Esophagus (tissue), 2 donors: Measurements from ENCODE around the gene ARHGAP42. TPM values are rescaled to one million over a fixed set of nuclear protein-coding genes. Genes with fewer than 3 reads are reported as not detected.

Experiments
- H3K27ac ChIP-seq, 2 donors: one replicate each; pipeline ENCODE4 v1.5.1; 2013; ENCODE audit warnings: low read depth in 2 of 2, mild to moderate bottlenecking in 2 of 2, inconsistent platforms in 1 of 2, low read length in 1 of 2, moderate library complexity in 1 of 2
- H3K27me3 ChIP-seq, 2 donors: one replicate each; pipeline ENCODE4 v1.6.1; 2013; ENCODE audit warnings: low read length in 2 of 2, control low read depth in 1 of 2, mild to moderate bottlenecking in 1 of 2; ENCODE audit not compliant: insufficient read depth in 2 of 2, control insufficient read depth in 1 of 2
- H3K36me3 ChIP-seq, 2 donors: one replicate each; pipeline ENCODE4 v1.6.1; 2013; ENCODE audit warnings: low read length in 1 of 2; ENCODE audit not compliant: control insufficient read depth in 2 of 2, insufficient read depth in 2 of 2
- H3K4me1 ChIP-seq, 2 donors: one replicate each; pipeline ENCODE4 v1.6.1; 2013; ENCODE audit warnings: low read length in 1 of 2; ENCODE audit not compliant: control insufficient read depth in 2 of 2, insufficient read depth in 2 of 2
- H3K4me3 ChIP-seq, 2 donors: one replicate each; pipeline ENCODE4 v1.5.1; 2013; ENCODE audit warnings: low read length in 2 of 2, mild to moderate bottlenecking in 2 of 2, low read depth in 1 of 2, moderate library complexity in 1 of 2
- H3K9me3 ChIP-seq, 2 donors: one replicate each; pipeline ENCODE4 v1.6.1; 2013; ENCODE audit warnings: mild to moderate bottlenecking in 2 of 2, low read depth in 1 of 2, low read length in 1 of 2, moderate library complexity in 1 of 2; ENCODE audit not compliant: control insufficient read depth in 2 of 2, insufficient read depth in 1 of 2
- WGBS, 2 donors: extraction: QIAGEN DNeasy Blood & Tissue Kit; methylation state at CpG; one replicate each; pipeline ENCODE4 v1.1.7; 2013; 5-methylcytosine and 5-hydroxymethylcytosine counted together
- polyA plus RNA-seq, 2 donors: library from polyadenylated mRNA; stranded (reverse); fragments of 200-250 nt; gene quantifications; one replicate each; pipeline ENCODE4 v1.2.3, GENCODE V29; 2013
- donor health status: healthy with polysubstance abuse.
- donor health status: Bipolar disorder and iron deficiency.

Gene ARHGAP42
- polyA plus RNA-seq, 2 donors: 1.0 to 1.2 TPM

GRCh38 chr11:100830978-100831732 is 144.1 kb downstream of the ARHGAP42 start:
- Histone ChIP-seq H3K36me3 (no peaks in the 10 kb centered on the region), H3K4me3 (no peak overlapping the region), H3K27ac (no peak overlapping the region), H3K27me3 (no peaks in the 10 kb centered on the region), H3K9me3 (no peaks in the 10 kb centered on the region), H3K4me1 (peaks cover 0 to 4% of the 10 kb centered on the region in 2 donors)
- 19 to 38% methylated on average over 6 of the region's 6 CpGs for whole genome bisulfite sequencing, 2 donors

GRCh38 chr11:100831929-100832494 is 144.9 kb downstream of the ARHGAP42 start:
- Histone ChIP-seq H3K36me3 (no peaks in the 10 kb centered on the region), H3K4me3 (no peak overlapping the region), H3K4me1 (peaks cover 0 to 4% of the 10 kb centered on the region in 2 donors), H3K27ac (no peak overlapping the region), H3K9me3 (no peaks in the 10 kb centered on the region), H3K27me3 (no peaks in the 10 kb centered on the region)
- WGBS, 2 donors: 54 to 56% methylated on average over 5 of the region's 5 CpGs

- Histone ChIP-seq H3K27me3 (no peaks in the 10 kb centered on the region), H3K4me3 (no peak overlapping the region), H3K27ac (no peak overlapping the region), H3K36me3 (no peaks in the 10 kb centered on the region), H3K4me1 (peaks cover 0 to 4% of the 10 kb centered on the region in 2 donors), H3K9me3 (no peaks in the 10 kb centered on the region)
- WGBS, 2 donors: 78 to 80% methylated on average over 1 of the region's 1 CpG
Measured at GRCh38 chr11:100832829-100833228, 145.7 kb downstream of the ARHGAP42 start.

GRCh38 chr11:100833276-100833675 is 146.2 kb downstream of the ARHGAP42 start:
- H3K4me3 ChIP-seq: no peak overlapping the region
- no peaks in the 10 kb centered on the region for H3K36me3 ChIP-seq
- H3K4me1 ChIP-seq: peaks cover 0 to 4% of the 10 kb centered on the region in 2 donors
- H3K9me3 ChIP-seq: no peaks in the 10 kb centered on the region
- no peaks in the 10 kb centered on the region for H3K27me3 ChIP-seq
- H3K27ac ChIP-seq: no peak overlapping the region

GRCh38 chr11:100835854-100836253 is 148.8 kb downstream of the ARHGAP42 start:
- H3K4me3 ChIP-seq: no peak overlapping the region
- no peak overlapping the region for H3K27ac ChIP-seq
- no peaks in the 10 kb centered on the region for H3K36me3 ChIP-seq
- H3K27me3 ChIP-seq: no peaks in the 10 kb centered on the region
- 69 to 70% methylated on average over 1 of the region's 1 CpG for WGBS, 2 donors
- no peaks in the 10 kb centered on the region for H3K9me3 ChIP-seq
- peaks cover 0 to 4% of the 10 kb centered on the region in 2 donors for H3K4me1 ChIP-seq

- Histone ChIP-seq H3K27ac (no peak overlapping the region), H3K4me1 (no peaks in the 10 kb centered on the region)
- 54 to 80% methylated on average over 2 of the region's 2 CpGs for WGBS, 2 donors
Measured at GRCh38 chr11:100837311-100837710, 150.2 kb downstream of the ARHGAP42 start.

GRCh38 chr11:100841711-100842407 is 154.8 kb downstream of the ARHGAP42 start:
- WGBS, 2 donors: 82 to 89% methylated on average over 4 of the region's 4 CpGs
- no peaks in the 10 kb centered on the region for H3K27me3 ChIP-seq
- no peaks in the 10 kb centered on the region for H3K36me3 ChIP-seq
- H3K4me1 ChIP-seq: no peaks in the 10 kb centered on the region
- no peak overlapping the region for H3K27ac ChIP-seq
- H3K4me3 ChIP-seq: no peak overlapping the region
- no peaks in the 10 kb centered on the region for H3K9me3 ChIP-seq

More at GRCh38 chr11:100837311-100837710, 150.2 kb downstream of the ARHGAP42 start:
- Histone ChIP-seq H3K36me3 (no peaks in the 10 kb centered on the region), H3K4me3 (no peak overlapping the region), H3K9me3 (no peaks in the 10 kb centered on the region), H3K27me3 (no peaks in the 10 kb centered on the region)

GRCh38 chr11:100847696-100848216 is 160.7 kb downstream of the ARHGAP42 start:
- Histone ChIP-seq H3K4me1 (no peaks in the 10 kb centered on the region), H3K27me3 (no peaks in the 10 kb centered on the region), H3K9me3 (no peaks in the 10 kb centered on the region), H3K4me3 (no peak overlapping the region), H3K27ac (no peak overlapping the region), H3K36me3 (no peaks in the 10 kb centered on the region)
- WGBS, 2 donors: 72 to 87% methylated on average over 3 of the region's 3 CpGs

GRCh38 chr11:100849009-100849900 is 162.2 kb downstream of the ARHGAP42 start:
- Histone ChIP-seq H3K4me3 (no peak overlapping the region), H3K9me3 (no peaks in the 10 kb centered on the region), H3K27me3 (no peaks in the 10 kb centered on the region), H3K36me3 (no peaks in the 10 kb centered on the region), H3K27ac (no peak overlapping the region), H3K4me1 (no peaks in the 10 kb centered on the region)
- WGBS, 2 donors: 38 to 41% methylated on average over 4 of the region's 4 CpGs
